Femur (tissue), 1 donor: ENCODE data around the gene EPB41L4B.
"Not testable (repeated sequence)": the region's sequence is repeated elsewhere in the genome, so short reads cannot be mapped to it uniquely, and the experiment has no call there.

ENCODE experiments used
- DNase-seq: peaks from one replicate; pipeline ENCODE4 v3.0.0-alpha.2; 2017

EPB41L4B gene

DNA sequence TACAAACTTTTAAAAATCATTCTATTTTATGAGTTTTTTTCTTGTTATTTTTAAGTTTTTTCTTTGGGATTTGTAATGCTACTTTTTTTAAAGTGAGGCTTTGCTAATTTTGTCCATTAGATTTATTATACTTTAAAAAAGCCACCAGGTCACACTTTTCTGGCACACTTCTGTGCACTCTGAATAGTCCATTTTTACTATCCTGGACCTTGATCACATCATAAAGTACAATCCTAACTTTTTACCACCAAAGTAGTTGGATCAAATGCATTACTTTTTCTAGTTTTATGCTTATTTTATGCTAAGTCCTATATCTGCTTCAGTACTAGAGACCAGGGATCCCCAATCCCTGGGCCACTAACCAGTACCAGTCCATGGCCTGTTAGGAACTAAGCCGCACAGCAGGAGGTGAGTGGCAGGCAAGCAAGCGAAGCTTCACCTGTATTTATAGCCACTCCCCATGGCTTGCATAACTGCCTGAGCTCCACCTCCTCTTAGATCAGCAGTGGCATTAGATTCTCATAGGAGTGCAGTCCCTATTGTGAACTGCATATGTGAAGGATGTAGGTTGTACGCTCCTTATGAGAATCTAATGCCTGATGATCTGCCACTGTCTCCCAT, 169.8 kb downstream of the EPB41L4B start:
- no peak for DNase-seq

- DNase-seq: no peak
These were observed 171.1 kb downstream of the EPB41L4B start for GRCh38 chr9:109149722-109150121.

GRCh38 chr9:109149089-109149488, 171.8 kb downstream of the EPB41L4B start:
- no peak for DNase-seq

DNA sequence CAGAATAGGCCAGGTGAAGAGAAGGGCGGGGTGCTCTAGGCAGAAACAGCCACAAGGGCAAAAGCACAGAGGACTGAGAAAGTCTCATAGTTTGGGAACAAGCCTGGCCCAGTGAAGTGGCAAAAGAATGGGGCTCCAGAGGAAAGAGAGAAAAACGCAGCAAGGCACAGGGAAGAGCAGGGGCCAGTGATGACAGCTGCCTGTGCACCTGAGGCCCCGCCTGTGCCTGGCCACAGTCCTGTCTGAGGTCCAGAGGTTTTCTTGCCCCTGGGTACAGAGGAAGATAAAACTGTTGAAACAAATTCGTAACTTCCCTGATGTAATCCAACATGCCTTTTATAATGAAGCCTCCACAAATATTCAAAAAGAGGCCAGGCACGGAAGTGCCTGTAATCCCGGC, 175.8 kb downstream of the EPB41L4B start:
- DNase-seq: no peak

- DNase-seq: no peak
These were observed 176.8 kb downstream of the EPB41L4B start for GRCh38 chr9:109143881-109144562.

DNA sequence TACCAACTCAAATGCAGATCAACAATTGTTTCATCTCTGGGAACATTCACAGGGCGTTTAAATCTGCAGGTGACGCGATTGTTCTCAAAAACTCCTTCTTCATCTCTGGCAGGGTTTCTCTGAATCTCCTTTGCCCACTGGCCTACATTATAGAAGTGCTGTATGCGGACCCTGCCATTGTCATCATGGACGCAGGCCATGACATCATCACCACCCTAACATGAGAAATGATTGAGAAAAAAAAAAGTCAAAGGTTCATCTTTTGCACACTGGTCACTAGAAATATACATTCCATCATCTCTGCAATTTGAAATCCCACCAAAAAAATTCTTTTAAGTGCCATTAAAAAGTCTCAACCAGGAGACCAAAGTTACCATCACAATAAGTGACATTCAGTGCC, 179.5 kb downstream of the EPB41L4B start:
- no peak for DNase-seq

GRCh38 chr9:109139851-109140250, 181.0 kb downstream of the EPB41L4B start:
- DNase-seq: no peak

GRCh38 chr9:109138421-109138820, 182.4 kb downstream of the EPB41L4B start:
- DNase-seq: no peak

- DNase-seq: no peak
These were observed 186.7 kb downstream of the EPB41L4B start for GRCh38 chr9:109134167-109134578.

GRCh38 chr9:109133533-109133932, 187.3 kb downstream of the EPB41L4B start:
- DNase-seq: no peak

- DNase-seq: no peak
These were observed 188.3 kb downstream of the EPB41L4B start for GRCh38 chr9:109132567-109133021.

DNA sequence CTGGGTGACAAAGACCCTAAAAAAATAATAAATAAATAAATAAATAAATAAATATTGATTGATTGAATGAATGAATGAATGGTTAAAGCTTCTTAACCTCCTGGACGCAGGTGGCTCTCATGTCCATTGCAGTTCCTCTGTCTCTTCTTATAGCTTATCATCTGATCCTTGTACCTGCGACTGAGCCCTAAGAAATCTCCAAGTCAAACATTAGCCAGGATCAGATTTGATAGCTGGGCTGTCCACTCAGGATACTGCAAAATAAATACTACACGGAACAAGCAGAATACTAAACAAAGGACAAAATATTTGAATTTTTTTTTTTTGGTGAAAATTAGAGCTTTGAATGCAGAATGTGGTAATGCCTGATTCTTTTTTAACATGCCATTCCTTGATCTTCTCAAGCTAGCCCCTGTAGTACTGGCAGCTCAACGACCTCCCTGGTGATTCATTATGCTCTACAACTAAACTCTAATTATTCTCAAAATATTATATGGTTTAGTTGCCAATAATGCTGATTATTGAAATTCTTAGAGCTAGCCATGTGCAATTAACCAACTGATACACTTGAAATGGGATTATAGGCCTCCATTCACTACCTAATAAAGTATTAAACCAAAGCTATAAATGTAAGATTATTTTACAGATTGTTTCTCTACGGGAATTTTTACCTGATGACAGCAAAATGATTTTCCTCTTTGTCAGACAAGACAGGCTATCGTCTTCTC, 191.2 kb downstream of the EPB41L4B start:
- DNase-seq: no peak

- DNase-seq: not testable (repeated sequence)
These were observed 194.2 kb downstream of the EPB41L4B start for GRCh38 chr9:109126671-109127070.

- DNase-seq: no peak
These were observed 196.7 kb downstream of the EPB41L4B start for GRCh38 chr9:109124121-109124520.

- DNase-seq: no peak
These were observed 197.9 kb downstream of the EPB41L4B start for GRCh38 chr9:109122726-109123621.
